WTC11 (cell line): ENCODE results near the gene ANO1. TPM values are rescaled to one million over a fixed set of nuclear protein-coding genes. Genes with fewer than 3 reads are reported as not detected.

ENCODE experiments used
- ATAC-seq: fragments of 200-7000 bp; cut with Tn5 transposase; 2 replicates; pipeline ENCODE4 v1.10.0; 2021; ENCODE audit warnings: mild to moderate bottlenecking, moderate library complexity
- CTCF ChIA-PET: fragments of 300-600 bp; sonication (Branson Sonifier 250); formaldehyde crosslinking; loops from one replicate; lab custom pipeline; 2021; ENCODE audit warnings: antibody characterized with exemption; lab: Charles Lee
- POLR2A ChIA-PET: fragments of 350-600 bp; sonication (Branson Sonifier 250); formaldehyde crosslinking; loops from one replicate; lab custom pipeline; 2021; ENCODE audit warnings: antibody characterized with exemption; lab: Charles Lee
- DNase-seq: peaks from one replicate; pipeline ENCODE4 v3.0.0; 2021; ENCODE audit warnings: low spot score
- H3K27ac Mint-ChIP-seq: 2 replicates; pipeline ENCODE4 v1.8.0; 2021; ENCODE audit warnings: mixed read lengths
- H3K27me3 Mint-ChIP-seq: 2 replicates; pipeline ENCODE4 v1.8.0; 2021; ENCODE audit warnings: low read depth, mild to moderate bottlenecking, moderate library complexity, mixed read lengths
- H3K36me3 Mint-ChIP-seq: 2 replicates; pipeline ENCODE4 v1.8.0; 2021; ENCODE audit warnings: mixed read lengths
- H3K4me1 Mint-ChIP-seq: 2 replicates; pipeline ENCODE4 v1.8.0; 2022; ENCODE audit warnings: mixed read lengths
- H3K4me3 Mint-ChIP-seq: 2 replicates; pipeline ENCODE4 v1.8.0; 2021; ENCODE audit warnings: mild to moderate bottlenecking, moderate library complexity, mixed read lengths
- H3K9me3 Mint-ChIP-seq: 2 replicates; pipeline ENCODE4 v1.8.0; 2021; ENCODE audit warnings: mixed read lengths
- AR ChIP-seq: fragments of 250-450 bp; sonication (Bioruptor Pico); IDR thresholded peaks from 2 replicates; pipeline ENCODE4 v1.9.0; 2021; ENCODE audit warnings: mild to moderate bottlenecking
- ATF1 ChIP-seq: sonication (generic); formaldehyde crosslinking; IDR thresholded peaks from 2 replicates; pipeline ENCODE4 v1.8.1; 2023; ENCODE audit warnings: mild to moderate bottlenecking, moderate library complexity, missing genetic modification reagents
- CTCF ChIP-seq: fragments of 200-600 bp; IDR thresholded peaks from 2 replicates; pipeline ENCODE4 v1.8.0; 2022; ENCODE audit warnings: antibody characterized with exemption
- E2F1 ChIP-seq: sonication (generic); formaldehyde crosslinking; IDR thresholded peaks from 2 replicates; pipeline ENCODE4 v1.8.0; 2022; ENCODE audit warnings: mild to moderate bottlenecking, missing genetic modification reagents
- FOXP1 ChIP-seq: sonication (generic); formaldehyde crosslinking; IDR thresholded peaks from 2 replicates; pipeline ENCODE4 v1.8.0; 2022; ENCODE audit warnings: missing genetic modification reagents, mild to moderate bottlenecking, moderate library complexity, borderline replicate concordance
- GABPB1 ChIP-seq: sonication (generic); formaldehyde crosslinking; IDR thresholded peaks from 2 replicates; pipeline ENCODE4 v1.8.1; 2023; ENCODE audit warnings: mild to moderate bottlenecking, missing genetic modification reagents
- GRHL2 ChIP-seq: fragments of 250-450 bp; sonication (Bioruptor Pico); IDR thresholded peaks from 2 replicates; pipeline ENCODE4 v1.8.0; 2022; ENCODE audit warnings: mild to moderate bottlenecking, moderate library complexity; ENCODE audit not compliant: insufficient replicate concordance, severe bottlenecking
- HMGA2 ChIP-seq: fragments of 250-450 bp; sonication (Bioruptor Pico); IDR thresholded peaks from 2 replicates; pipeline ENCODE4 v1.4.0; 2021; ENCODE audit warnings: mild to moderate bottlenecking, moderate library complexity
- JAZF1 ChIP-seq: fragments of 250-450 bp; sonication (Bioruptor Pico); IDR thresholded peaks from 2 replicates; pipeline ENCODE4 v1.9.0; 2021; ENCODE audit warnings: moderate library complexity, mild to moderate bottlenecking, inconsistent platforms
- MXD4 ChIP-seq: fragments of 250-450 bp; sonication (Bioruptor Pico); IDR thresholded peaks from 2 replicates; pipeline ENCODE4 v1.8.0; 2021; ENCODE audit warnings: mild to moderate bottlenecking, moderate library complexity, borderline replicate concordance
- NFATC4 ChIP-seq: fragments of 250-450 bp; sonication (Bioruptor Pico); IDR thresholded peaks from 2 replicates; pipeline ENCODE4 v1.9.0; 2021; ENCODE audit warnings: mild to moderate bottlenecking
- NFE2L1 ChIP-seq: sonication (generic); formaldehyde crosslinking; IDR thresholded peaks from 2 replicates; pipeline ENCODE4 v1.8.1; 2023; ENCODE audit warnings: missing genetic modification reagents
- NFYB ChIP-seq: sonication (generic); formaldehyde crosslinking; conservative IDR thresholded peaks from 2 replicates; pipeline ENCODE4 v1.8.0; 2022; ENCODE audit warnings: low read depth, missing genetic modification reagents
- NR3C1 ChIP-seq: sonication (generic); formaldehyde crosslinking; conservative IDR thresholded peaks from 2 replicates; pipeline ENCODE4 v1.8.1; 2023; ENCODE audit warnings: low read depth, mild to moderate bottlenecking, missing genetic modification reagents
- RELA ChIP-seq: sonication (generic); formaldehyde crosslinking; IDR thresholded peaks from 2 replicates; pipeline ENCODE4 v1.8.1; 2022; ENCODE audit warnings: missing genetic modification reagents, mild to moderate bottlenecking, borderline replicate concordance
- RORB ChIP-seq: fragments of 250-450 bp; sonication (Bioruptor Pico); IDR thresholded peaks from 2 replicates; pipeline ENCODE4 v1.9.0; 2021; ENCODE audit warnings: mild to moderate bottlenecking
- STAT6 ChIP-seq: sonication (generic); formaldehyde crosslinking; conservative IDR thresholded peaks from 2 replicates; pipeline ENCODE4 v1.8.1; 2023; ENCODE audit warnings: mild to moderate bottlenecking, low read depth, missing genetic modification reagents, moderate library complexity
- ZNF396 ChIP-seq: fragments of 250-450 bp; sonication (Bioruptor Pico); IDR thresholded peaks from 2 replicates; pipeline ENCODE4 v1.8.0; 2021; ENCODE audit warnings: mild to moderate bottlenecking, moderate library complexity, borderline replicate concordance
- ZNF671 ChIP-seq: fragments of 250-450 bp; sonication (Bioruptor Pico); IDR thresholded peaks from 2 replicates; pipeline ENCODE4 v1.8.0; 2021; ENCODE audit warnings: mild to moderate bottlenecking
- total RNA-seq: library from RNA; stranded (reverse); gene quantifications from 3 replicates; pipeline ENCODE4 v1.2.3, GENCODE V29; 2021
- TF ChIP-seq, protein P1 (sequence below): sonication (generic); formaldehyde crosslinking; IDR thresholded peaks from 2 replicates; pipeline ENCODE4 v1.8.1; 2023; ENCODE audit warnings: mild to moderate bottlenecking, moderate library complexity, missing genetic modification reagents

The ANO1 gene
- total RNA-seq, 1 experiment from 2014 or later = 4.1 TPM

GRCh38 chr11:70099578-70100279, 21.6 kb downstream of the ANO1 start:
- no peaks in the 10 kb centered on the region for H3K36me3 Mint-ChIP-seq
- POLR2A ChIA-PET = no interaction called here
- H3K27ac Mint-ChIP-seq = no peak overlapping the region

DNA sequence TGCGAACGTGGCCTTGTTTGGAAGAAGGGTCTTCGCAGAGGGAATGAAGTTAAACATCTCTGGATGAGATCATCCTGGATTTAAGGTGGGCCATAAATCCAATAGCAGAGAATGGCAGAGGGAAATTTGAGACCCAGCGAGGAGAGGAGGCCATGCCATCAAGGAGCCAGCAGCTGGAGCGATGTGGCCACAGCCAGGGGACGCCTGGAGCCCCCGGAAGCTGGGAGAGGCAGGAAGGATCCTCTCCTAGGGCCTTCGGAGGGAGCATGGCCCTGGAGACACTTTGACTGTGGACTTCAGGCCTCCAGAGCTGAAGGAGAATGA, 22.1 kb downstream of the ANO1 start:
- no peak for ATAC-seq
- no peaks in the 10 kb centered on the region for H3K9me3 Mint-ChIP-seq

More at GRCh38 chr11:70099578-70100279, 21.6 kb downstream of the ANO1 start:
- Mint-ChIP-seq H3K4me3 (no peak overlapping the region), H3K27me3 (no peaks in the 10 kb centered on the region), H3K4me1 (peaks cover 8% of the 10 kb centered on the region), H3K9me3 (no peaks in the 10 kb centered on the region)
- CTCF ChIA-PET = interaction anchor here (0.6 to 1.5 kb wide), 2 partner anchors 58 to 181 kb away, joined by 3 to 7 read pairs; no protein-coding TSS in a partner anchor
- no peak for DNase-seq
- TF ChIP-seq, protein P1, sequence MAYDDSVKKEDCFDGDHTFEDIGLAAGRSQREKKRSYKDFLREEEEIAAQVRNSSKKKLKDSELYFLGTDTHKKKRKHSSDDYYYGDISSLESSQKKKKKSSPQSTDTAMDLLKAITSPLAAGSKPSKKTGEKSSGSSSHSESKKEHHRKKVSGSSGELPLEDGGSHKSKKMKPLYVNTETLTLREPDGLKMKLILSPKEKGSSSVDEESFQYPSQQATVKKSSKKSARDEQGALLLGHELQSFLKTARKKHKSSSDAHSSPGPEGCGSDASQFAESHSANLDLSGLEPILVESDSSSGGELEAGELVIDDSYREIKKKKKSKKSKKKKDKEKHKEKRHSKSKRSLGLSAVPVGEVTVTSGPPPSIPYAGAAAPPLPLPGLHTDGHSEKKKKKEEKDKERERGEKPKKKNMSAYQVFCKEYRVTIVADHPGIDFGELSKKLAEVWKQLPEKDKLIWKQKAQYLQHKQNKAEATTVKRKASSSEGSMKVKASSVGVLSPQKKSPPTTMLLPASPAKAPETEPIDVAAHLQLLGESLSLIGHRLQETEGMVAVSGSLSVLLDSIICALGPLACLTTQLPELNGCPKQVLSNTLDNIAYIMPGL (CRISPR knock-in tag) = no peak
- TF ChIP-seq ATF1 = no peak
- TF ChIP-seq, all 79 proteins: peak for 0
- no peak for ATAC-seq

More for the DNA sequence above, 22.1 kb downstream of the ANO1 start:
- TF ChIP-seq AR (no peak), HMGA2 (CRISPR knock-in tag) (no peak), GABPB1 (CRISPR knock-in tag) (no peak), CTCF (no peak), NFE2L1 (CRISPR knock-in tag) (no peak), NR3C1 (CRISPR knock-in tag) (no peak), STAT6 (no peak), FOXP1 (CRISPR knock-in tag) (no peak), ZNF671 (no peak), E2F1 (CRISPR knock-in tag) (no peak), ZNF396 (CRISPR knock-in tag) (no peak), NFATC4 (CRISPR knock-in tag) (no peak), RORB (no peak), JAZF1 (no peak), RELA (CRISPR knock-in tag) (no peak), MXD4 (CRISPR knock-in tag) (no peak), GRHL2 (CRISPR knock-in tag) (no peak), NFYB (CRISPR knock-in tag) (no peak)
- Mint-ChIP-seq H3K4me3 (no peak overlapping the region), H3K36me3 (no peaks in the 10 kb centered on the region), H3K4me1 (peaks cover 9% of the 10 kb centered on the region), H3K27me3 (no peaks in the 10 kb centered on the region), H3K27ac (no peak overlapping the region)
- CTCF ChIA-PET = interaction anchor here (1.5 kb wide), 1 partner anchor 58 kb away, joined by 7 read pairs; no protein-coding TSS in a partner anchor
- POLR2A ChIA-PET = no interaction called here
- DNase-seq = no peak
